Thyroid gland (tissue), 4 donors: ENCODE measurements around the gene CSMD2.

Experiments
- POLR2A ChIP-seq, 2 donors: fragments of 450-650 bp; IDR thresholded peaks; one replicate each; pipeline ENCODE4 v1.6.1; 2017; ENCODE audit warnings: antibody characterized with exemption in 2 of 2, mild to moderate bottlenecking in 2 of 2, moderate library complexity in 1 of 2
- TF ChIP-seq, protein P1 (sequence below), 6 experiments: fragments of 200-600 bp in 3 of 6; fragments of 450-650 bp in 3 of 6; sonication (generic) in 3 of 6; IDR thresholded peaks; one replicate each; pipeline ENCODE4 v1.5.1; 2016 to 2019; ENCODE audit warnings: antibody characterized with exemption in 6 of 6, mild to moderate bottlenecking in 2 of 6, inconsistent platforms in 1 of 6, moderate library complexity in 1 of 6

DNA sequence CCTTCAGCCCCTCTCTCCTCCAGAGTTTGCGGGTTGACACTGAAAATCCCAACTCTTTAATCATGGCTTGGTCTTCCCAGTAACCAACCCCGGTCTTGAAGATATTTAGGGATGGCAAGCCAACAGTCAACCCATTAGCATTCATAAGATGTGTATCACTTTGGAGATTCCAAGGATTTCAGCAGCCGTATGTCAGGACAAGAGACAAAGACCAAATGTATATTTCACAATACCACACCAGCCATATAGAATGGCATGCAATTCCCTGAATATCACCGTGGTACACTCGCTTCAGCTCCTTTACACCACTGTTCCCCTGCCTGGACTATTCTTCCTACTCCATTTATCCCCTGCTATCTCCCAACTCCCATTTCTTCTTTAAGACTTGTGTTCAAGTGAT is 109.2 kb downstream of the CSMD2 start:
- TF ChIP-seq, protein P1, sequence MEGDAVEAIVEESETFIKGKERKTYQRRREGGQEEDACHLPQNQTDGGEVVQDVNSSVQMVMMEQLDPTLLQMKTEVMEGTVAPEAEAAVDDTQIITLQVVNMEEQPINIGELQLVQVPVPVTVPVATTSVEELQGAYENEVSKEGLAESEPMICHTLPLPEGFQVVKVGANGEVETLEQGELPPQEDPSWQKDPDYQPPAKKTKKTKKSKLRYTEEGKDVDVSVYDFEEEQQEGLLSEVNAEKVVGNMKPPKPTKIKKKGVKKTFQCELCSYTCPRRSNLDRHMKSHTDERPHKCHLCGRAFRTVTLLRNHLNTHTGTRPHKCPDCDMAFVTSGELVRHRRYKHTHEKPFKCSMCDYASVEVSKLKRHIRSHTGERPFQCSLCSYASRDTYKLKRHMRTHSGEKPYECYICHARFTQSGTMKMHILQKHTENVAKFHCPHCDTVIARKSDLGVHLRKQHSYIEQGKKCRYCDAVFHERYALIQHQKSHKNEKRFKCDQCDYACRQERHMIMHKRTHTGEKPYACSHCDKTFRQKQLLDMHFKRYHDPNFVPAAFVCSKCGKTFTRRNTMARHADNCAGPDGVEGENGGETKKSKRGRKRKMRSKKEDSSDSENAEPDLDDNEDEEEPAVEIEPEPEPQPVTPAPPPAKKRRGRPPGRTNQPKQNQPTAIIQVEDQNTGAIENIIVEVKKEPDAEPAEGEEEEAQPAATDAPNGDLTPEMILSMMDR (IDR thresholded peaks at IDR 0.05): no peak
- TF ChIP-seq POLR2A (IDR thresholded peaks at IDR 0.05): no peak
